Measurements from ENCODE around the gene HLA-DQA1.
"Not testable (repeated sequence)": the region's sequence is repeated elsewhere in the genome, so short reads cannot be mapped to it uniquely, and the experiment has no call there.

The HLA-DQA1 gene

GRCh38 chr6:32642720-32643106, 5.5 kb downstream of the HLA-DQA1 start:
- no peak for TF ChIP-seq CTCF (conservative IDR thresholded peaks at IDR 0.05; ENCODE audit: low read depth, low read length)
- no peak overlapping the region for H3K4me3 ChIP-seq (ENCODE audit: low read depth, low read length)
- no peak for DNase-seq (ENCODE audit: low read depth)

GRCh38 chr6:32643904-32644303, 6.7 kb downstream of the HLA-DQA1 start:
- H3K4me3 ChIP-seq (ENCODE audit: low read depth, low read length), result no peak overlapping the region
- TF ChIP-seq CTCF (conservative IDR thresholded peaks at IDR 0.05; ENCODE audit: low read depth, low read length), result no peak
- DNase-seq (ENCODE audit: low read depth), result no peak

DNA sequence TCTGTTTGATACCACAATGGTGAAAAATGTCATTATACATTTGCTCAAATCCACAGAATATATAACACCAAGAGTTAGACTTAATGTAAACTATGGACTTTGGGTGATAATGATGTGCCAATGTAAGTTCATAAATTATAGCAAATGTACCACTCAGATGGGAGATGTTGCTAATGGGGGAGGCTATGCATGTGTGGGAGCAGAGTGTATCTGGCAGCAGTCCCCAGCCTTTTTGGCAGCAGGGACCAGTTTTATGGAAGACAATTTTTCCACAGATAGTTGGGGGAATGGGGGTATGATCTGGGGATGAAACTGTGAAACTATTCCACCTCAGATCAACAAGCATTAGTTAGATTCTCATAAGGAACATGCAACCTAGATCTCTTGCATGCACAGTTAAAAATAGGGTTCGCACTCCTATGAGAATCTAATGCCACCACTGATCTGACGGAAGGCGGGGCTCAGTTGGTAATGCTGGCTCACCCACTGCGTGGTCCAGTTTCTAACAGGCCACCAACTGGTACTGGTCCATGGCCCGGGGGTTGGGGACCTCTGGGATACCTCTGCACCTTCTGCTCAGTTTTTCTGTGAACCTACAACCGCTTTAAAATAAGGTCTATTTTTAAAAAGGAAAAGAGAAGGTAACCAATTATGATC, 8.0 kb downstream of the HLA-DQA1 start:
- no peak overlapping the region for H3K4me3 ChIP-seq (ENCODE audit: low read depth, low read length)
- no peak for DNase-seq (ENCODE audit: low read depth)
- no peak for TF ChIP-seq CTCF (conservative IDR thresholded peaks at IDR 0.05; ENCODE audit: low read depth, low read length)

DNA sequence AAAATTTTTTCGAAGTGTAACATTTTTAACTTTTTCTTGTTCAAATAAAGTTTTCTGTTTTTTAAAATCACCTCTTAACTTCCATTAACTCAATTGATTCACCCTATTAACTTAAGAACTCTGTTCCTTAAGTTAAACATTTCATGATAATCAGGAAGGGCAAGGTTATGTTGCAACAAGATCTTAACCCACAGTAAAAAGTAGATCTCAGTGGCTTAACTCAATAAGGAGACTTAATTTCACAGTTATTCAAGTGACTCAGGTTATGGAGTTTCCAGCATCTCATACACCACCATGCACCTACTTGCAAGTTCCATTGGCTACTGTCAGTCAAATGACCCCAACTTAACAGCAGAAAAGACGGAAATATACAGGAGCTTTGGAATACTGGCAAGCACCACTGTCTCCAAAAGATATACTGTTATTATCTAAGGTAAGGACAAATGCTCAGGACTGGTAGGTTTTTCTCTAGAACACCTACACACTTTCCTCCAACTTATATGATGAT, 18.1 kb downstream of the HLA-DQA1 start:
- DNase-seq (ENCODE audit: low read depth), result no peak
- H3K4me3 ChIP-seq (ENCODE audit: low read depth, low read length), result no peak overlapping the region
- no peak for TF ChIP-seq CTCF (conservative IDR thresholded peaks at IDR 0.05; ENCODE audit: low read depth, low read length)

GRCh38 chr6:32657329-32657728, 20.1 kb downstream of the HLA-DQA1 start:
- H3K4me3 ChIP-seq (ENCODE audit: low read depth, low read length); DNase-seq (ENCODE audit: low read depth): not testable (repeated sequence)

DNA sequence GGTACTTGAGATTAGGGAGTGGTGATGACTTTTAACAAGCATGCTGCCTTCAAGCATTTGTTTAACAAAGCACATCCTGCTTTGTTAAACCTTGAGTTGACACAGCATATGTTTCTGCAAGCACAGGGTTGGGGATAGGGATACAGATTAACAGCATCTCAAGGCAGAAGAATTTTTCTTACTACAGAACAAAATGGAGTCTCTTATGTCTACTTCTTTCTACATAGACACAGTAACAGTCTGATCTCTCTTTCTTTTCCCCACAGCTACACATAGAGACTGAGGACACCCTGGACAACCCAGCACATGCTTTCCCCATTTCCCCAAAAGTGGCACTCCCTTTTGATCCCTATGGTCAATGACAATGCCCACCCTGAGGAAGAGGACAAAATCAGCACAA, 20.6 kb downstream of the HLA-DQA1 start:
- DNase-seq (ENCODE audit: low read depth); H3K4me3 ChIP-seq (ENCODE audit: low read depth, low read length): not testable (repeated sequence)

- H3K4me3 ChIP-seq (ENCODE audit: low read depth, low read length), result no peak overlapping the region
- TF ChIP-seq CTCF (conservative IDR thresholded peaks at IDR 0.05; ENCODE audit: low read depth, low read length), result no peak
- DNase-seq (ENCODE audit: low read depth), result no peak
Measured at GRCh38 chr6:32658268-32658897, 21.2 kb downstream of the HLA-DQA1 start.
